Motor neuron (in vitro differentiated cells): ENCODE measurements around the gene C15orf39. TPM values are rescaled to one million over a fixed set of nuclear protein-coding genes. Genes with fewer than 3 reads are reported as not detected.

Source experiments
- ATAC-seq, 8 experiments: fragments of 200-7000 bp; cut with Tn5 transposase; replicated peaks in 6 of 8; 2 replicates each; pipeline ENCODE4 v1.8.0; 2021; ENCODE audit warnings: mild to moderate bottlenecking in 8 of 8, moderate library complexity in 8 of 8
- H3K27ac ChIP-seq, 2 donors: fragments of 250-450 bp; sonication (Bioruptor Pico); 2 replicates each; pipeline ENCODE4 v1.9.0; 2021; ENCODE audit warnings: antibody characterized with exemption in 2 of 2, mild to moderate bottlenecking in 2 of 2, moderate library complexity in 1 of 2
- H3K4me1 ChIP-seq, 2 donors: fragments of 250-450 bp; sonication (Bioruptor Pico); replicated peaks in 1 of 2; 2 replicates each; pipeline ENCODE4 v1.6.1; 2021; ENCODE audit warnings: antibody characterized with exemption in 2 of 2, mild to moderate bottlenecking in 2 of 2, moderate library complexity in 1 of 2
- H3K4me3 ChIP-seq, 5 donors: fragments of 250-450 bp; sonication (Bioruptor Pico); 2 replicates each; pipeline ENCODE4 v1.9.0; 2021; ENCODE audit warnings: antibody characterized with exemption in 5 of 5, mild to moderate bottlenecking in 5 of 5, moderate library complexity in 4 of 5
- WGBS, 10 experiments: fragments of 450-650 bp; shearing (Covaris generic); methylation state at CpG; one replicate each; pipeline ENCODE4 v1.0.0; 2022; 5-methylcytosine and 5-hydroxymethylcytosine counted together
- in situ Hi-C, 9 experiments: fragments of 400-800 bp; cut with MboI; loops; one replicate each; pipeline ENCODE4 v1.15.0; 2021; ENCODE audit warnings: low sequenced_read_pairs in 9 of 9, low pct_unique_long_range_greater_than_20kb in 2 of 9; ENCODE audit not compliant: unreplicated experiment in 9 of 9
- total RNA-seq, 8 experiments: library from RNA; unstranded; fragments of 300-600 nt; gene quantifications; 2 replicates each; pipeline versions ENCODE4 v1.2.3 to v1.2.4, GENCODE V29; 2022

C15orf39 gene
- 10 to 100 TPM in 2 of 8 experiments, 1 to 10 TPM in 6; 2.2 to 11.0 (median 5.8) TPM for total RNA-seq

GRCh38 chr15:75201616-75202250 lies at the start of gene C15orf39:
TSS of gene C15orf39 (plus strand) at chr15:75201882. CDS start at chr15:75206049, 4,167 bp downstream.
- Histone ChIP-seq H3K27ac (no peak within 1 kb of the TSS), H3K4me3 (peak within 1 kb of the TSS; percentile 45 to 86 (median 72)), H3K4me1 (peaks cover 6 to 15% of the 10 kb centered on the region in 2 donors)
- in situ Hi-C loops, result loop anchor here in 5 of 9 experiments (10.0 kb wide), 1 partner anchor 177 kb away; the partner anchor contains the start of gene PPCDC (in 5 of the 5)
- 0 to 2% (median 0%) methylated on average over 1 to 23 of the region's 84 CpGs; no CpG with 5 or more reads in 4 of the 10 experiments for WGBS, 10 experiments
- ATAC-seq, result peak; percentile 43 to 76 (median 70)

GRCh38 chr15:75152382-75153079 lies 49.2 kb upstream of the C15orf39 start:
- peaks cover 0 to 3% of the 10 kb centered on the region in 2 donors for H3K4me1 ChIP-seq
- WGBS, 10 experiments, result 40 to 100% (median 80%) methylated on average over 1 to 2 of the region's 2 CpGs; no CpG with 5 or more reads in 7 of the 10 experiments
- no peak overlapping the region for H3K4me3 ChIP-seq
- no peak overlapping the region for H3K27ac ChIP-seq
- in situ Hi-C loops, result no loop called here
- ATAC-seq, result no peak

DNA sequence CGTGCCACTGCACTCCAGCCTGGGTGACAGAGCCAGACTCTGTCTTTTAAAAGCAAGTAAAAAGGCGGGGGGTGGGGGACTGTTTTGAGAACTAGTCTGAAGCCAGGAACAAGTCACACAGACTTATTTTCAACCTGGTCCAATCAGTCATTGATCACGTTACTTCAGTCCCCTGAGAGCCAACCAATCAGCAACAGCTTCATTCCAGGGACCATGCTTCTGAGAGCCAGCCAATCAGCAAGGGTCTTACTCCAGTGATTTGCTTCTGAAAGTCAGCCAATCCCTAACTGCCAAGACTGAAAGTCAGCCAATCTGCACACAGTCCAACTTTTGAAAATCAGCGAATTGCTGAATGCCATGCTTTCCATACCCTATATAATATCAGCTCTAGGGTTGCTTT lies 48.6 kb upstream of the C15orf39 start:
- WGBS, 10 experiments, result 20 to 100% (median 83%) methylated on average over 1 to 3 of the region's 4 CpGs; no CpG with 5 or more reads in 2 of the 10 experiments
- H3K27ac ChIP-seq, result no peak overlapping the region
- in situ Hi-C loops, result no loop called here
- H3K4me3 ChIP-seq, result no peak overlapping the region
- peaks cover 0 to 3% of the 10 kb centered on the region in 2 donors for H3K4me1 ChIP-seq
- ATAC-seq, result peak in 2 of 8 experiments; percentile 47 to 57

DNA sequence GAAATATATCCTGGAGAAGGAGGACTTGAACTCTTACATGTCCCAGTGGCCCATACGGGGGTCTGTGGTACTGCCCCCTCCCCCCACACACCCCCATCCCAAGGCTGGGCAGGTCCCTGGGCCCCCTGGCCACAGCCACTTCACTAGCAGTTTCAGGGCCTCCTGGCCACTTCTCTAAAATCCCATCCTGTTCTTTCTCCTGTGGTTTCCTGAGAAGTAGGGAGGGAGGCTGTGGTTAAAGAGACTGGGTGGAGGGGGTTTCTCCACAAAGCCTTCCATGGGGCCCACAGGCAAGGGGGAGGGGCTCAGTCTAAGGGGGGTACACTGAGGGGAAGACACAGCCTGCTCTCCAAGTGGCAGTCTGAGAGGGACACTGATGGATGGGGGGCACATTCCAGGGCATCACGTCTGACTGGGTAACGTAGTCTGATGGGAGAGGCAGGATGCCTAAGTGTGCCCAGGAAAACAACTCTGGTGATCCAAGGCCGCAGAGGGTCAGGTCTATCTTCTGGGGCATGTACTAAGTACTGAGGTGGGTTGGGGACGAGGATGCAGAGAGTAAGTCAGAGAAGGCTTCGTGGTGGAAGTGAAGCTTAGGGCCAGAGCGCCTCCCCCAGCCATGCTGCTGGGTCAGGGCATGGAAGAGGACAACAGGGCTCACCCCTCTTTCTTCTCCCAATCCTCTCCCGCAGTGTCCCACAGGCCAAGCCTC lies 48.0 kb upstream of the C15orf39 start:
- Histone ChIP-seq H3K4me1 (peaks cover 0 to 3% of the 10 kb centered on the region in 2 donors), H3K27ac (no peak overlapping the region), H3K4me3 (no peak overlapping the region)
- in situ Hi-C loops, result no loop called here
- ATAC-seq, result no peak
- 90 to 95% methylated on average over 3 of the region's 8 CpGs; no CpG with 5 or more reads in 8 of the 10 experiments for WGBS, 10 experiments

DNA sequence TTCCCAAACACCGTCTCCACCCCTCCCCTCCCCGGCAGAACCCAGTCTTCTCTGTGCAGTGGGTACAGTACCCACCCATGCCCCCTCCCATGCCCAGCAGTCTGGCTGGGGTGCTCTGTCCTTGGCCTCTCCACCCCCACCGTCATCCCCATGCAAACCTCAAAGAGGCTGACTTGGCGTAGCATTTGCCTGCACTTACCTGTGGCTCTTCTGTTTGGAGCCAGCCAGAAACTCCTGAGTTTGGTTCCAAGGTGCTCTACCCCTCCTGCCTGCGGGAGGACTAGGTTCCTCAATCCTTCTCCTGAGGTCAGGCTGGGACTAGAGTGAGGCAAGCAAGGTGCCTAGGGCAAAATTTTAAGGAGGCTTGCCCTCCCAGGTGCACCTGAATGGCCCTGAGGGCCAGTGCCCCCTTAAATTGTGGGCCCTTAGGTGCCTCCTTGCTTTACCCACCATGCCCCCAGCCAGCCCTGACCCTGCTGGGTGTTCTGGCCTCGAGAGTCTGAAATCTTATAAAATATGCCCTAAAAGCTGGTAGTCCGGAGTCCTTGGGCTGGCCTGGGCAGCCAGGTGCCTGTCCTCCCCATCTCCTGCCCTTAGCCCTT lies 47.1 kb upstream of the C15orf39 start:
- in situ Hi-C loops, result no loop called here
- ATAC-seq, result no peak
- no peak overlapping the region for H3K4me3 ChIP-seq
- 60 to 92% (median 67%) methylated on average over 1 to 2 of the region's 7 CpGs; no CpG with 5 or more reads in 7 of the 10 experiments for WGBS, 10 experiments
- H3K27ac ChIP-seq, result no peak overlapping the region
- H3K4me1 ChIP-seq, result peaks cover 0 to 3% of the 10 kb centered on the region in 2 donors

- Histone ChIP-seq H3K27ac (no peak overlapping the region), H3K4me3 (no peak overlapping the region), H3K4me1 (peaks cover 0 to 3% of the 10 kb centered on the region in 2 donors)
- no peak for ATAC-seq
- in situ Hi-C loops, result no loop called here
- WGBS, 10 experiments, result 56 to 100% (median 93%) methylated on average over 1 to 6 of the region's 12 CpGs; no CpG with 5 or more reads in 2 of the 10 experiments
Measured at GRCh38 chr15:75156326-75157215, 45.1 kb upstream of the C15orf39 start.

DNA sequence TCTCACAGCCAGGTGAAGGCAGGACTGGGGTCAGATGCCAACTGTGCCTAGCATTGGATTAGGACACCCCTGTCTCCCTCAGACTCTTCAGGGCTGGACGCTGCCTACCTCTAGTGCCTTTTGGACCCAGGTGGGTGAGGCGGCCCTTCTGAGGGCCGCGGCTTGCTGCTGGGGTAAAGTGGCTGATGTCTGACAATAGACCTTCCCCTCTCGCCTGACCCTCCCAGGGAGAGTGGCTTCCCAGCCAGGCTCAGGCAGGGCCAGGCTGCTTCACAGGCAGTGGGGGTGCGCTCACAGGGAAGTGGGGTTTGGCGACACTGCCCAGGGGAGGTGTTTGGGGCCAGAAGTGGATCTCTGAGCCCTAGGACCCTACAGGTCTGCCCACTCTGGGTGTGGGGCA lies 43.3 kb upstream of the C15orf39 start:
- Histone ChIP-seq H3K27ac (no peak overlapping the region), H3K4me1 (peaks cover 0 to 3% of the 10 kb centered on the region in 2 donors), H3K4me3 (no peak overlapping the region)
- ATAC-seq, result no peak
- 60 to 100% (median 100%) methylated on average over 1 of the region's 7 CpGs; no CpG with 5 or more reads in 6 of the 10 experiments for WGBS, 10 experiments
- in situ Hi-C loops, result no loop called here

DNA sequence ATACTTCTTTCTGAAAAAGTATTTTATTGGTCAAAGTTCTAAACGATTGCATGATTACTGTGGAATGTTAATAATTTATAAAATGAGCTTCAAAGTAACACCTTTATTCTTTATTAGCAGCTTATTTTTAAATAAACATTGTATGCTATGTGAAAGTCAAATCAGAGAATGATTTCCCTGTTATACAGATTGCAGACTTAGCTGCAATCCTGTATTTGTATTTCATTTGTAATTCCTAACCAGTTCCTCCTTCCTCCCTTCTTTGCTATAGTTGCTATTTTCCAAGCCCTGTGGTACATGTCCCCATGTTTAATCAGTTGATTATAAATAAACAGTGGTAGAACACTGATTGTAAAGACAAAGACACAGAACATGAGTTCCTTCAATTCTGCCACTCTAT lies 42.4 kb upstream of the C15orf39 start:
- H3K4me1 ChIP-seq, result no peaks in the 10 kb centered on the region
- no peak overlapping the region for H3K4me3 ChIP-seq
- H3K27ac ChIP-seq, result no peak overlapping the region
- no peak for ATAC-seq
- in situ Hi-C loops, result no loop called here
- 0 to 100% (median 74%) methylated on average over 1 of the region's 1 CpG; no CpG with 5 or more reads in 2 of the 10 experiments for WGBS, 10 experiments

DNA sequence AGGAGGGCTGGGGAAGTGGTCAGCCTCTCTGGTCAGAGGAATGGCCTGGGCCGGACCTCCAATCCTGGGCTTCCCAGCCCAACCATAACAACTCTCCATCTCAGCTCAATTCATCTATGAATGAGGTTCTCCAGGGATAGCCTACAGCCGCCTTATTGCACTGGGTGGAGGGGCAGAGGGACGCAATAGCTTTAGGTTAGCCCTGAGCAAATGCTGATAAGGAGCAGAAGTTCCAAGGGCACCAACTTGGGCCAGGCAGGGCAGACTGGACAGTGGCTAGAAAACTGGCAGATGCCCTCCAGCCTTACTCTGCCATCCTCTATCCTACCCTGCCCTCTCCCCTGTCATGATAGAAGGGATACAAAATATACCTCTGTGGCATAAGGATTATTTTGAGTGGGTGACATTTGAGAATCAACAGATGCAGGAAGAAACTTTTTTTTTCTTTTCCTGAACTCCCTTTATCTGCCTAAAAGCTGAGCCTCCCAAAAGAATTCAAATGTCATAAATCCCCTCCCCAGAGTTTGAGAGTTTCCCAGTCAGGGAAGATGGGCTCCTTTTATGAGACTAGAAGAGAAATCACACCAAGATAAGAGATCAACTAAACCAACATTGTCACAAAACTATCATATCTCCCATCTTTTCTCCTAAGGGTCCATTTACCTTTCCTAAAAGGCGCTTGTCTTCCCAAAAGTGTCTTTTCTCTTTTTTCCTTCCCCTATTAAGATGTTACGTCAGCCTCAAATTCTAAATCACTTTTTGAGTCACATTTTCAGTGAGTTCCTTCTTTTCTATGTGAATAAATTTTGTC lies 40.4 kb upstream of the C15orf39 start:
- Histone ChIP-seq H3K4me3 (no peak overlapping the region), H3K4me1 (no peaks in the 10 kb centered on the region), H3K27ac (no peak overlapping the region)
- in situ Hi-C loops, result no loop called here
- WGBS, 10 experiments, result 61 to 97% (median 85%) methylated on average over 2 to 5 of the region's 5 CpGs; no CpG with 5 or more reads in 1 of the 10 experiments
- no peak for ATAC-seq

- Histone ChIP-seq H3K4me1 (no peaks in the 10 kb centered on the region), H3K27ac (no peak overlapping the region), H3K4me3 (no peak overlapping the region)
- 0 to 93% (median 64%) methylated on average over 1 to 4 of the region's 4 CpGs; no CpG with 5 or more reads in 4 of the 10 experiments for WGBS, 10 experiments
- peak in 2 of 8 experiments; percentile 91 to 94 for ATAC-seq
- in situ Hi-C loops, result no loop called here
Measured at GRCh38 chr15:75161917-75162414, 39.7 kb upstream of the C15orf39 start.

DNA sequence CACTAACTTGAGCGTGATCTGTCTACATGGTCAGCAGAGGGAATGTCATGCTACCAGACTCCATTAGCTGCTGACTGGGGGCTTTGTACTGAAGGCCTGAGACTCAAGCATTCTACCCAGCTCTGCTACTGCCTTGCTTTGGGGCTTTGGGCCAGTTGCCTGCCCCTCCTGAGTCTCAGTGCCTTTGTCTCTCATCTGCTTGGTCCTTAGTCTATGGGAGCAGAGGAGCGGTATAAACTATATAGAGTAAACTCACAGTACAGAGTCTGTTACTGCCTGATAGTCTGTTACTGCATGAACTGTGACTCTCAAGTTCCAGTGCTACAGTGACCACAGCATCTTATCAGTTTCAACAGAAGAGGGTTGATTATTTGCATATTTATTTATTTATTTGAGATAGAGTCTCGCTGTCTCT lies 38.5 kb upstream of the C15orf39 start:
- WGBS, 10 experiments, result 79 to 100% (median 100%) methylated on average over 1 to 2 of the region's 3 CpGs; no CpG with 5 or more reads in 5 of the 10 experiments

More for the DNA sequence above, 38.5 kb upstream of the C15orf39 start:
- in situ Hi-C loops, result no loop called here
- H3K27ac ChIP-seq, result no peak overlapping the region
- no peak overlapping the region for H3K4me3 ChIP-seq
- H3K4me1 ChIP-seq, result no peaks in the 10 kb centered on the region
- no peak for ATAC-seq
